HuH-7.5 (cell line): ENCODE data around the gene SLC2A4RG.

Source experiments
- DNase-seq: peaks from one replicate; pipeline ENCODE4 v3.0.0; 2011; ENCODE audit warnings: low spot score

SLC2A4RG gene

GRCh38 chr20:63777614-63778013, 38.0 kb downstream of the SLC2A4RG start:
- DNase-seq = no peak

GRCh38 chr20:63778034-63778752, 38.6 kb downstream of the SLC2A4RG start:
- no peak for DNase-seq

- no peak for DNase-seq
Observed at GRCh38 chr20:63778857-63779256, 39.3 kb downstream of the SLC2A4RG start.

DNA sequence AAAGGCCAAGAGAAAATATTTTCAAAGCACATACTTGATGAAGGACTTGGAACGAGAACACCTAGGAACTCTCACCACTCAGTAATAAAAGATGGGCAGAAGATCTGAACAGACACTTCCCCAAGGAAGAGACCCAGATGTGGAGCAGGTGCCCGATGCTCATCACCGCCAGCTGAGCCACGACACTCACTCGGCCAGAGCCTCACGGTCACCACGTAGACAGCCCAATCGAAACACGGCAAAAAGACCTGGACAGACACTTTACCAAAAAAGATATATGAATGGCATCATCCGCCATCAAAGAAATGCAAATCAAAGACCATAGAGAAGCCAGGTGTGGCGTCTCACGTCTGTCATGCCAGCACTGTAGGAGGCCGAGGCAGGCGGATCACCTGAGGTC, 41.6 kb downstream of the SLC2A4RG start:
- no peak for DNase-seq

DNA sequence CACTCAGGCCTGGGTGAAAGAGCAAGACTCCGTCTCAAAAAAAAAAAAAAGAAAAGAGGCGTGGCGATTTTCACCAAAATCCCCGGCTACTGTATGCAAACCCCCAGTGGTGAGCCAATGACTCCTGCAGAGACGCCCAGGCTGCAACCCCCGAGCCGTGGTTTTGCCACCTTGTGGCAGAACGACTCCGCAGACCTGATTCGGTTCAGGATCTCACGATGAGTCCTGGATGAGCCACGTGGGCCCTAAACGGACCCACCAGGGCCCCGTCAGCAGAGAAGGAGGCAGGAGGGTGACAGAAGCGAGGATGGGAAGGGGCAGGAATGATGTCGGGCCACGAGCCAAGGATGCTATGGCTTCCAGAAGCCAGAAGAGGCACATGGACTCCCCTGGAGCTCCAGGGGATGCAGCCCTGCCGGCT, 42.5 kb downstream of the SLC2A4RG start:
- no peak for DNase-seq

- no peak for DNase-seq
Observed at GRCh38 chr20:63782521-63782971, 43.0 kb downstream of the SLC2A4RG start.

DNA sequence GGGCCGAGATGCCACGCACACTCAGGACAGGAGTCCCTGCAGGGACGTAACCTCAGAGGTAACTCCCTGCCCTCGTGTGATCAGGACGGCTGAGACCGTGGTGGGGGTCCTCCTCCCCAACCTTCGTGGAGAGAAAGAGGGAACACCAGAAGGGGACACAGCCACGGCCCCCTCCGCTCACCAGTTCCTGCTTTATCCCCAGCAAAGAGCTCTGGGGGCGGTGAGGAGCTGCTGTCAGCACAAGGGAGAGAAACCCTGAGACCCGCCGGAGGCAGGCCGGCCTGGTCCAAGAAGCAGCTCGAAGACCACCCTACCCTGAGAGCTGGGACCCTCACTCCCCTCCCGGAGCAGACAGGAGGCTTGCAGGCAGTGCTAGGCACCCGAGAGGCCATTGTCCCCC, 44.4 kb downstream of the SLC2A4RG start:
- DNase-seq = no peak

GRCh38 chr20:63785691-63786131, 46.1 kb downstream of the SLC2A4RG start:
- no peak for DNase-seq

DNA sequence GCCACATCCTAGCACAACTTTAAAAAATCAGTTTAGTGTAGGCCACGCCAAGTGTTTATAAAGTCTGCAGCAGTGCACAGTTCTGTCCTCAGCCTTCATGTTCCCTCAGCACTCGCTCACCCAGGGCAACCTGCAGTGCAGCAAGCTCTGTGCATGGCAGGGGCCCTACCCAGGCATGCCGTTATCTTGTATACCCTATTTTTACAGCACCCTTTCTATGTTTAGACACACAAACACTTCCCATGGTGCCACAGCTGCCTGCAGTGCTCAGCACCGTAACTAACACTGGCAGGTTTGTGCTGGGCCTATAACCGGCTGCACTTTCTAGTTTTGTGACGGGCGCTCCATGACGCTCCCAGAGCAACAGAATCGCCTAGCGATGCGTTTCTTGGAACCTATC, 47.7 kb downstream of the SLC2A4RG start:
- DNase-seq = no peak

DNA sequence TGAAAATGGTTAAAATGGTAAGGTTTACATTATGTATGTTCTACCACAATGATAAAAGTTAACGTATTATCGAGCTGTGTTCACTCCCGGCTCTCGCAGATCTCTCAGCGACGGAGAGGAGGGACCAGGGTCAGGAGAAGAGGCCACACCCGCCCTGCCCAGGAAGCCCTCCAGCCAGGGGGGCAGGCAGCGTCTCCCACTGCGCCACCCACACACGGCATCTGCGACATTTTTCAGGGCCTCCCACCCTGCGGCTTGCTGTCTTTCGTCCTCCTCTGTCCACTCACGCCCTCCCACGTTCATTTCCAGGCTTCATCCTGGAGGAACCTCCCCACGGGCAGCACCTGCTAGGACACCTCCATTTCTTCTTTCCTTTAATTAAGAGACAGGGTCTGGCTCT, 48.2 kb downstream of the SLC2A4RG start:
- no peak for DNase-seq

GRCh38 chr20:63789836-63790571, 50.4 kb downstream of the SLC2A4RG start:
- DNase-seq = no peak

- no peak for DNase-seq
Observed at GRCh38 chr20:63790572-63791168, 51.1 kb downstream of the SLC2A4RG start.

GRCh38 chr20:63791497-63792156, 52.1 kb downstream of the SLC2A4RG start:
- DNase-seq = no peak

DNA sequence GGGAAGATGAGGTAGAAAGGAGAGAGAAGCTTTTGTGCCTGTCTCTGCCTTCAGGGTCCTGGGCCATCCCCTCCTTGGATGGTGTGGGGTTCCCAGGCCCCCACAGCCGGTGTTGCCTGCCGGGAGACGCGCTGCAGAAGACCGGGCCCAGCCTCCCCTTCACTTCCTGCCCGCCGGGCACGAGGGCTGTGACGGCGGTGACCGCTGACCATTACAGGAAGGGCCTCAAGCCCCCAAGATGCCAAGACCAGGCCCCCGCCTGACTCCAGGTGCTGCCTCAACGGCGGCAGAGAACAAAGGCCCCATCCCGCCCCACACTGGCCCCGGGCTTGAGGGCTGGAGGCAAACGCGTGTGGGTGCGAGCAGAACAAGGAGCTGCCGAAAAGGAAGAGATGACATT, 53.3 kb downstream of the SLC2A4RG start:
- DNase-seq = no peak
